CD14-positive monocyte (primary cell): ENCODE results near the gene SLC8A2. TPM values are rescaled to one million over a fixed set of nuclear protein-coding genes. Genes with fewer than 3 reads are reported as not detected.
A peak's percentile ranks its signal among the peaks of the same experiment; 100 is the strongest.

ENCODE experiments used
- DNase-seq, 3 donors: peaks; one replicate each; pipeline ENCODE4 v3.0.0-alpha.2; 2011 to 2022
- H2AFZ ChIP-seq: 2 replicates; pipeline ENCODE4 v1.6.0; 2012; ENCODE audit warnings: mild to moderate bottlenecking, low read depth, low read length, inconsistent platforms; ENCODE audit not compliant: insufficient read depth, poor library complexity, severe bottlenecking
- H3K27ac ChIP-seq, 2 donors: 1 replicate in 1 of 2; 2 replicates in 1 of 2; pipeline ENCODE4 v1.5.1; 2012 to 2013; ENCODE audit warnings: low read length in 2 of 2, control low read depth in 1 of 2, inconsistent platforms in 1 of 2, low read depth in 1 of 2, mild to moderate bottlenecking in 1 of 2
- H3K27me3 ChIP-seq, 2 donors: one replicate each; pipeline versions ENCODE4 v1.6.0 to v1.6.1; 2011 to 2013; ENCODE audit warnings: low read length in 2 of 2; ENCODE audit not compliant: control insufficient read depth in 2 of 2, insufficient read depth in 2 of 2
- H3K36me3 ChIP-seq, 2 donors: replicated peaks in 1 of 2; 1 replicate in 1 of 2; 2 replicates in 1 of 2; pipeline versions ENCODE4 v1.5.1 to v1.6.1; 2012 to 2013; ENCODE audit warnings: low read length in 2 of 2, control low read depth in 1 of 2, inconsistent platforms in 1 of 2, mild to moderate bottlenecking in 1 of 2; ENCODE audit not compliant: insufficient read depth in 2 of 2, control insufficient read depth in 1 of 2
- H3K4me1 ChIP-seq, 2 donors: 1 replicate in 1 of 2; 2 replicates in 1 of 2; pipeline versions ENCODE4 v1.5.1 to v1.6.1; 2012 to 2013; ENCODE audit warnings: low read length in 2 of 2, control low read depth in 1 of 2, inconsistent platforms in 1 of 2, mild to moderate bottlenecking in 1 of 2, moderate library complexity in 1 of 2; ENCODE audit not compliant: insufficient read depth in 2 of 2, control insufficient read depth in 1 of 2
- H3K4me2 ChIP-seq: replicated peaks from 2 replicates; pipeline ENCODE3; 2012; ENCODE audit warnings: low read length, moderate library complexity, mild to moderate bottlenecking; ENCODE audit not compliant: poor library complexity, severe bottlenecking; ENCODE audit errors: extremely low read depth
- H3K4me3 ChIP-seq, 3 experiments: fragments of 200-600 bp in 1 of 3; sonication (generic) in 1 of 3; replicated peaks in 1 of 3; 1 replicate in 2 of 3; 2 replicates in 1 of 3; pipeline ENCODE4 v1.5.1; 2011 to 2013; ENCODE audit warnings: low read length in 3 of 3, mild to moderate bottlenecking in 3 of 3, control low read depth in 2 of 3, low read depth in 2 of 3, inconsistent platforms in 1 of 3, moderate library complexity in 1 of 3
- H3K79me2 ChIP-seq: 2 replicates; pipeline ENCODE4 v1.6.0; 2012; ENCODE audit warnings: mild to moderate bottlenecking, control low read depth, inconsistent platforms, low read length, moderate library complexity; ENCODE audit not compliant: insufficient read depth
- H3K9ac ChIP-seq: 2 replicates; pipeline ENCODE4 v1.6.0; 2017; ENCODE audit warnings: low read length, mild to moderate bottlenecking; ENCODE audit not compliant: insufficient read depth, poor library complexity, severe bottlenecking
- H3K9me3 ChIP-seq, 2 donors: replicated peaks in 1 of 2; 1 replicate in 1 of 2; 2 replicates in 1 of 2; pipeline versions ENCODE4 v1.5.1 to v1.6.1; 2012 to 2013; ENCODE audit warnings: low read length in 2 of 2, control low read depth in 1 of 2; ENCODE audit not compliant: control insufficient read depth in 1 of 2, insufficient read depth in 1 of 2
- H4K20me1 ChIP-seq: 2 replicates; pipeline ENCODE4 v1.6.0; 2012; ENCODE audit warnings: mild to moderate bottlenecking, low read length, control low read depth, moderate library complexity; ENCODE audit not compliant: insufficient read depth
- H3K27ac Mint-ChIP-seq, 7 donors: one replicate each; pipeline ENCODE4 v1.8.0; 2020; ENCODE audit warnings: mild to moderate bottlenecking in 7 of 7, mixed read lengths in 7 of 7, moderate library complexity in 6 of 7, inconsistent platforms in 2 of 7
- H3K27me3 Mint-ChIP-seq, 3 donors: one replicate each; pipeline ENCODE4 v1.8.0; 2021 to 2022; ENCODE audit warnings: low read depth in 3 of 3, mild to moderate bottlenecking in 3 of 3, mixed read lengths in 3 of 3, moderate library complexity in 3 of 3, inconsistent platforms in 1 of 3
- H3K36me3 Mint-ChIP-seq, 2 donors: one replicate each; pipeline ENCODE4 v1.8.0; 2020; ENCODE audit warnings: mixed read lengths in 2 of 2, inconsistent platforms in 1 of 2, mild to moderate bottlenecking in 1 of 2
- H3K4me1 Mint-ChIP-seq: one replicate; pipeline ENCODE4 v1.8.0; 2020; ENCODE audit warnings: mild to moderate bottlenecking, mixed read lengths
- H3K4me3 Mint-ChIP-seq, 2 donors: one replicate each; pipeline ENCODE4 v1.8.0; 2020; ENCODE audit warnings: mild to moderate bottlenecking in 2 of 2, mixed read lengths in 2 of 2, moderate library complexity in 1 of 2
- H3K9me3 Mint-ChIP-seq, 7 donors: one replicate each; pipeline ENCODE4 v1.8.0; 2020 to 2022; ENCODE audit warnings: mixed read lengths in 7 of 7, mild to moderate bottlenecking in 6 of 7, moderate library complexity in 6 of 7, inconsistent platforms in 2 of 7
- WGBS: methylation state at CpG from one replicate; pipeline ENCODE4 v1.1.5; 2013; ENCODE audit warnings: missing lambda C conversion rate; ENCODE audit not compliant: insufficient coverage; 5-methylcytosine and 5-hydroxymethylcytosine counted together
- intact Hi-C, 2 donors: fragments of 100-400 bp; cut with micrococcal nuclease; formaldehyde crosslinking; loops; one replicate each; pipeline versions ENCODE4 v1.15.0 to v1.15.1; 2023
- polyA plus RNA-seq, 3 donors: library from polyadenylated mRNA; depleted of rRNA in 1 of 3; unstranded in 2 of 3; stranded (reverse) in 1 of 3; fragments of 300-500 nt in 2 of 3; fragments of >200 nt in 1 of 3; fragmentation: Illumina TruSeq in 2 of 3; gene quantifications; 1 replicate in 2 of 3; 2 replicates in 1 of 3; pipeline ENCODE4 v1.2.3, GENCODE V29; 2012 to 2021
- TF ChIP-seq, protein P1 (sequence below): fragments of 200-600 bp; IDR thresholded peaks from one replicate; pipeline ENCODE4 v1.8.0; 2022; ENCODE audit warnings: antibody characterized with exemption, mild to moderate bottlenecking

The SLC8A2 gene
- polyA plus RNA-seq, 3 donors, result not detected

DNA sequence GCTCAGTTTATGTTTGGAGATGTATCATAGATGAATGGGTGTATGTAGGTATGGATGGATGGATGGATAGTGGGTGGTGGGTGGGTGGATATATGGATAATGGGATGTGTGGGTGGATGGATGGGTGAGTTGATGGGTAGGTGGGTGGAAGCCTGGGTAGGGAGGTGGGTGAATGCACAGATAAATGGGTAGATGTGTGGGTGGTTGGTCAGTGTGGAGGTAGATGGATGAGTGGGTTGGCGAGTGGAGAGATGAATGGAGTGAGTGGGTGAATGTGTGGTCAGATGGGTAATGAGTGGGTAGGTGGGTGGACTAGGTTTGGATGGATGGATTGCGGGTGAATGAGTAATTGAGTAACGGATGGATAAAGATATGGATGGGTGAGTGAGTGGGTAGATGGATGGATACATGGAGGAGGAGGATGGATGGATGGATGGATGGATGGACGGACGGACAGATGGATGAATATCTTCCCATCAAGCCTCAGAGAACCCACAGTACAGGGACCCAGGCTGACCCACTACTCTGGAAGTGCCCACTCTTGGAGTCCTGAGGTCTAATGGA, 65.8 kb downstream of the SLC8A2 start:
- H3K27ac ChIP-seq, result no peak overlapping the region
- Mint-ChIP-seq H3K9me3 (peaks cover 0 to 4% (median 0%) of the 10 kb centered on the region in 7 donors), H3K4me1 (no peaks in the 10 kb centered on the region), H3K36me3 (no peaks in the 10 kb centered on the region), H3K27ac (no peak overlapping the region), H3K4me3 (peak overlapping the region in 1 of 2 donors; percentile 59), H3K27me3 (peaks cover 44 to 63% (median 46%) of the 10 kb centered on the region in 3 donors)
- no peaks in the 10 kb centered on the region for H3K9me3 ChIP-seq
- no peaks in the 10 kb centered on the region for H3K4me1 ChIP-seq
- no peak overlapping the region for H3K4me3 ChIP-seq
- 94% methylated on average over 1 of the region's 5 CpGs for WGBS
- TF ChIP-seq, protein P1, sequence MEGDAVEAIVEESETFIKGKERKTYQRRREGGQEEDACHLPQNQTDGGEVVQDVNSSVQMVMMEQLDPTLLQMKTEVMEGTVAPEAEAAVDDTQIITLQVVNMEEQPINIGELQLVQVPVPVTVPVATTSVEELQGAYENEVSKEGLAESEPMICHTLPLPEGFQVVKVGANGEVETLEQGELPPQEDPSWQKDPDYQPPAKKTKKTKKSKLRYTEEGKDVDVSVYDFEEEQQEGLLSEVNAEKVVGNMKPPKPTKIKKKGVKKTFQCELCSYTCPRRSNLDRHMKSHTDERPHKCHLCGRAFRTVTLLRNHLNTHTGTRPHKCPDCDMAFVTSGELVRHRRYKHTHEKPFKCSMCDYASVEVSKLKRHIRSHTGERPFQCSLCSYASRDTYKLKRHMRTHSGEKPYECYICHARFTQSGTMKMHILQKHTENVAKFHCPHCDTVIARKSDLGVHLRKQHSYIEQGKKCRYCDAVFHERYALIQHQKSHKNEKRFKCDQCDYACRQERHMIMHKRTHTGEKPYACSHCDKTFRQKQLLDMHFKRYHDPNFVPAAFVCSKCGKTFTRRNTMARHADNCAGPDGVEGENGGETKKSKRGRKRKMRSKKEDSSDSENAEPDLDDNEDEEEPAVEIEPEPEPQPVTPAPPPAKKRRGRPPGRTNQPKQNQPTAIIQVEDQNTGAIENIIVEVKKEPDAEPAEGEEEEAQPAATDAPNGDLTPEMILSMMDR, result no peak
- H3K79me2 ChIP-seq, result no peaks in the 10 kb centered on the region
- intact Hi-C loops, result no loop called here
- no peak for DNase-seq
- peaks cover 7 to 20% of the 10 kb centered on the region in 2 donors for H3K27me3 ChIP-seq
- H3K4me2 ChIP-seq, result no peak overlapping the region
- no peaks in the 10 kb centered on the region for H4K20me1 ChIP-seq
- H2AFZ ChIP-seq, result no peak overlapping the region
- no peak overlapping the region for H3K9ac ChIP-seq
- H3K36me3 ChIP-seq, result no peaks in the 10 kb centered on the region

DNA sequence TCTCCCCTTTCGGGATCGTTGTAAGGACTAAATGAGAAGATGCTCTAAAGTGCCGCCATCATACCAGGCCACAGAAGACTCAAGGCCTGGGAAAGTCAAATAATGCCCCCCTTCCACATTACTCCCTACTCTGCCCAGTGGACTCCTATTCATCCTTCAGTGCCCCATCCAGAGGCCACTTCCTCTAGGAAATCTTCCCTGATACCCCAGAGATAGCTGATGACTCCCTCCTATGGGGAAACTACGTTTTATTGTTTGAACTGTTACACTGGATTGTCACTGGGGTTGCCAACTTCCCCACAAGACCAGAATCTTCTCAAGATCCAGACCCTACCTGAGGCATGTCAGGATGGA, 66.5 kb downstream of the SLC8A2 start:
- Histone ChIP-seq H3K9me3 (no peaks in the 10 kb centered on the region), H3K9ac (no peak overlapping the region), H3K4me3 (no peak overlapping the region), H3K4me1 (no peaks in the 10 kb centered on the region), H3K27ac (no peak overlapping the region), H3K27me3 (peaks cover 7 to 20% of the 10 kb centered on the region in 2 donors), H4K20me1 (no peaks in the 10 kb centered on the region), H3K36me3 (no peaks in the 10 kb centered on the region), H3K4me2 (no peak overlapping the region), H2AFZ (no peak overlapping the region), H3K79me2 (no peaks in the 10 kb centered on the region)
- intact Hi-C loops, result no loop called here
- WGBS, result no CpG with 5 or more reads among the region's 4 CpGs
- H3K9me3 Mint-ChIP-seq, result peaks cover 0 to 4% (median 0%) of the 10 kb centered on the region in 7 donors
- H3K27me3 Mint-ChIP-seq, result peaks cover 42 to 62% (median 43%) of the 10 kb centered on the region in 3 donors
- H3K4me3 Mint-ChIP-seq, result no peak overlapping the region
- TF ChIP-seq, protein P1, result no peak
- no peak for DNase-seq
- no peak overlapping the region for H3K27ac Mint-ChIP-seq
- H3K4me1 Mint-ChIP-seq, result no peaks in the 10 kb centered on the region
- no peaks in the 10 kb centered on the region for H3K36me3 Mint-ChIP-seq
